Measurements from ENCODE around the gene ELMO2.

Gene ELMO2

GRCh38 chr20:46365487-46366220 lies 40.8 kb downstream of the ELMO2 start:
- DNase-seq = no peak

GRCh38 chr20:46364670-46365486 lies 41.5 kb downstream of the ELMO2 start:
- DNase-seq = no peak

GRCh38 chr20:46363874-46364669 lies 42.3 kb downstream of the ELMO2 start:
- DNase-seq = peak; percentile 85

GRCh38 chr20:46362921-46363867 lies 43.2 kb downstream of the ELMO2 start:
- no peak for DNase-seq

GRCh38 chr20:46361811-46362210 lies 44.6 kb downstream of the ELMO2 start:
- DNase-seq = no peak

- peak; percentile 46 for DNase-seq
Measured at GRCh38 chr20:46361381-46361780, 45.0 kb downstream of the ELMO2 start.

GRCh38 chr20:46359233-46359751 lies 47.1 kb downstream of the ELMO2 start:
- no peak for DNase-seq

- no peak for DNase-seq
Measured at GRCh38 chr20:46358346-46359058, 47.9 kb downstream of the ELMO2 start.

GRCh38 chr20:46357030-46357514 lies 49.3 kb downstream of the ELMO2 start:
- DNase-seq = no peak

GRCh38 chr20:46356195-46357029 lies 50.0 kb downstream of the ELMO2 start:
- DNase-seq = no peak

GRCh38 chr20:46355778-46356177 lies 50.6 kb downstream of the ELMO2 start:
- no peak for DNase-seq

- DNase-seq = no peak
Measured at GRCh38 chr20:46354920-46355654, 51.3 kb downstream of the ELMO2 start.

GRCh38 chr20:46354207-46354555 lies 52.2 kb downstream of the ELMO2 start:
- no peak for DNase-seq

GRCh38 chr20:46353500-46354206 lies 52.8 kb downstream of the ELMO2 start:
- DNase-seq = no peak

GRCh38 chr20:46352370-46352938 lies 54.0 kb downstream of the ELMO2 start:
- DNase-seq = no peak

- no peak for DNase-seq
Measured at GRCh38 chr20:46351357-46352058, 54.9 kb downstream of the ELMO2 start.

- no peak for DNase-seq
Measured at GRCh38 chr20:46350986-46351267, 55.5 kb downstream of the ELMO2 start.
